Neural cell (in vitro differentiated cells): ENCODE data around the gene ZNF521. TPM values are rescaled to one million over a fixed set of nuclear protein-coding genes. Genes with fewer than 3 reads are reported as not detected.

Experiments
- H2AFZ ChIP-seq: fragments of 200-600, 300-800 bp; sonication (generic), shearing (Covaris generic); 2 replicates; pipeline ENCODE4 v1.6.0; 2014; ENCODE audit warnings: low read depth, mild to moderate bottlenecking, antibody characterized with exemption, low read length, moderate library complexity
- H3F3A ChIP-seq: fragments of 200-600 bp; shearing (Covaris generic); 2 replicates; pipeline ENCODE4 v1.6.1; 2016; ENCODE audit warnings: mild to moderate bottlenecking, moderate library complexity, mixed read lengths, antibody characterized with exemption, low read length; ENCODE audit not compliant: insufficient read depth, poor library complexity, severe bottlenecking
- H3K27ac ChIP-seq: fragments of 200-600, 300-800 bp; sonication (generic), shearing (Covaris generic); 2 replicates; pipeline ENCODE4 v1.5.1; 2014; ENCODE audit warnings: mild to moderate bottlenecking, low read length, moderate library complexity
- H3K27me3 ChIP-seq: fragments of 300-800, 200-600 bp; sonication (generic), shearing (Covaris generic); 2 replicates; pipeline ENCODE4 v1.6.0; 2014; ENCODE audit warnings: mild to moderate bottlenecking, low read depth, low read length, moderate library complexity; ENCODE audit not compliant: insufficient read depth
- H3K36me3 ChIP-seq: fragments of 300-800, 200-600 bp; sonication (generic), shearing (Covaris generic); 2 replicates; pipeline ENCODE4 v1.5.1; 2014; ENCODE audit warnings: mild to moderate bottlenecking, antibody characterized with exemption, low read length, moderate library complexity; ENCODE audit not compliant: insufficient read depth
- H3K4me2 ChIP-seq: fragments of 300-800, 200-600 bp; sonication (generic), shearing (Covaris generic); 2 replicates; pipeline ENCODE4 v1.6.0; 2014; ENCODE audit warnings: mild to moderate bottlenecking, low read length
- H3K4me3 ChIP-seq: fragments of 300-800, 200-600 bp; sonication (generic), shearing (Covaris generic); 2 replicates; pipeline ENCODE4 v1.5.1; 2014; ENCODE audit warnings: mild to moderate bottlenecking, low read length, moderate library complexity
- H3K79me2 ChIP-seq: fragments of 200-600 bp; shearing (Covaris generic); replicated peaks from 2 replicates; pipeline ENCODE4 v1.6.0; 2014; ENCODE audit warnings: mild to moderate bottlenecking, low read length, moderate library complexity; ENCODE audit not compliant: insufficient read depth
- H3K9ac ChIP-seq: fragments of 300-800, 200-600 bp; sonication (generic), shearing (Covaris generic); 2 replicates; pipeline ENCODE4 v1.6.1; 2016; ENCODE audit warnings: mild to moderate bottlenecking, low read length, mixed read lengths
- H3K9me2 ChIP-seq: fragments of 200-600 bp; shearing (Covaris generic); 2 replicates; pipeline ENCODE4 v1.6.1; 2016; ENCODE audit warnings: mild to moderate bottlenecking, low read length, mixed read lengths; ENCODE audit not compliant: insufficient read depth
- H3K9me3 ChIP-seq: fragments of 200-600, 300-800 bp; sonication (generic), shearing (Covaris generic); 2 replicates; pipeline ENCODE4 v1.6.1; 2016; ENCODE audit warnings: mild to moderate bottlenecking, mixed run types, low read length, moderate library complexity, mixed read lengths
- H4K20me1 ChIP-seq: fragments of 200-600 bp; shearing (Covaris generic); 2 replicates; pipeline ENCODE4 v1.6.1; 2016; ENCODE audit warnings: mild to moderate bottlenecking, mixed run types; ENCODE audit not compliant: insufficient read depth
- CTCF ChIP-seq: fragments of 450-650 bp; IDR thresholded peaks from 2 replicates; pipeline ENCODE4 v1.5.1; 2014; ENCODE audit warnings: antibody characterized with exemption, mild to moderate bottlenecking, moderate library complexity; ENCODE audit not compliant: poor library complexity, severe bottlenecking
- EP300 ChIP-seq: fragments of 450-650 bp; conservative IDR thresholded peaks from 2 replicates; pipeline ENCODE4 v1.6.1; 2014; ENCODE audit warnings: antibody characterized with exemption, mild to moderate bottlenecking, moderate library complexity; ENCODE audit not compliant: poor library complexity, severe bottlenecking
- EZH2 ChIP-seq: fragments of 200-600, 300-800 bp; shearing (Covaris generic), sonication (generic); IDR thresholded peaks from 2 replicates; pipeline ENCODE4 v1.6.1; 2014; ENCODE audit warnings: antibody characterized with exemption, low read length, borderline replicate concordance, mild to moderate bottlenecking; ENCODE audit not compliant: insufficient read depth, poor library complexity, severe bottlenecking
- MXI1 ChIP-seq: fragments of 450-650 bp; conservative IDR thresholded peaks from 2 replicates; pipeline ENCODE4 v1.6.1; 2014; ENCODE audit warnings: antibody characterized with exemption, mild to moderate bottlenecking; ENCODE audit not compliant: poor library complexity, severe bottlenecking
- POLR2AphosphoS5 ChIP-seq: IDR thresholded peaks from 2 replicates; pipeline ENCODE4 v1.6.1; 2012
- RAD21 ChIP-seq: fragments of 450-650 bp; conservative IDR thresholded peaks from 2 replicates; pipeline ENCODE4 v1.6.1; 2014; ENCODE audit warnings: antibody characterized with exemption, mild to moderate bottlenecking, moderate library complexity
- REST ChIP-seq: IDR thresholded peaks from 2 replicates; pipeline ENCODE4 v1.6.1; 2012; ENCODE audit warnings: borderline replicate concordance
- SMC3 ChIP-seq: fragments of 450-650 bp; conservative IDR thresholded peaks from 2 replicates; pipeline ENCODE4 v1.6.1; 2014; ENCODE audit warnings: antibody characterized with exemption, mild to moderate bottlenecking, moderate library complexity; ENCODE audit not compliant: poor library complexity
- TAF1 ChIP-seq: IDR thresholded peaks from 2 replicates; pipeline ENCODE4 v1.6.1; 2012; ENCODE audit warnings: low read depth
- polyA plus RNA-seq: library from polyadenylated mRNA; depleted of rRNA; stranded (reverse); fragments of >200 nt; gene quantifications from 2 replicates; pipeline ENCODE4 v1.2.3, GENCODE V29; 2014

The ZNF521 gene
- polyA plus RNA-seq, 1 donor from 2014 or later: 101 TPM

- Histone ChIP-seq H3K9ac (peak overlapping the region; percentile 47), H3K9me3 (no peaks in the 10 kb centered on the region), H3K36me3 (no peaks in the 10 kb centered on the region), H3K27ac (peak overlapping the region; percentile 81), H2AFZ (no peak overlapping the region), H3F3A (peaks cover 8% of the 10 kb centered on the region), H3K4me3 (peak overlapping the region; percentile 35), H3K9me2 (no peaks in the 10 kb centered on the region), H3K79me2 (peaks cover 18% of the 10 kb centered on the region), H4K20me1 (no peaks in the 10 kb centered on the region), H3K27me3 (no peaks in the 10 kb centered on the region), H3K4me2 (no peak overlapping the region)
- TF ChIP-seq REST: no peak
- TF ChIP-seq EP300: peak; percentile 97
- TF ChIP-seq SMC3: peak; percentile 33
- no peak for TF ChIP-seq RAD21
- TF ChIP-seq CTCF: no peak
- TF ChIP-seq POLR2AphosphoS5: peak; percentile 72
- no peak for TF ChIP-seq TAF1
- peak; percentile 27 for TF ChIP-seq MXI1
- no peak for TF ChIP-seq EZH2
These were observed 211.6 kb downstream of the ZNF521 start for GRCh38 chr18:25140124-25140961.

GRCh38 chr18:25137197-25137472 lies 214.8 kb downstream of the ZNF521 start:
- Histone ChIP-seq H3K9ac (no peak overlapping the region), H3K36me3 (no peaks in the 10 kb centered on the region), H3K4me3 (no peak overlapping the region), H3K4me2 (no peak overlapping the region), H3F3A (peaks cover 8% of the 10 kb centered on the region), H3K27me3 (no peaks in the 10 kb centered on the region), H2AFZ (no peak overlapping the region), H3K79me2 (peaks cover 2% of the 10 kb centered on the region), H3K9me3 (no peaks in the 10 kb centered on the region), H4K20me1 (no peaks in the 10 kb centered on the region), H3K27ac (peak overlapping the region; percentile 81), H3K9me2 (no peaks in the 10 kb centered on the region)
- TF ChIP-seq REST (no peak), POLR2AphosphoS5 (no peak), TAF1 (no peak), RAD21 (no peak), CTCF (no peak), MXI1 (no peak), EZH2 (no peak), SMC3 (no peak)
